Ascending aorta (tissue), 2 donors: Measurements from ENCODE around the gene PTK6. TPM values are rescaled to one million over a fixed set of nuclear protein-coding genes. Genes with fewer than 3 reads are reported as not detected.

Experiments
- DNase-seq, 2 donors: peaks; one replicate each; pipeline ENCODE4 v3.0.0-alpha.2; 2019; ENCODE audit warnings: low spot score in 2 of 2
- H3K27ac ChIP-seq, 2 donors: fragments of 200-600 bp; sonication (generic); one replicate each; pipeline ENCODE4 v1.5.1; 2016 to 2017; ENCODE audit warnings: mild to moderate bottlenecking in 1 of 2
- H3K27me3 ChIP-seq: fragments of 200-600 bp; sonication (generic); one replicate; pipeline ENCODE4 v1.5.1; 2017
- H3K36me3 ChIP-seq, 2 donors: fragments of 200-600 bp; sonication (generic); one replicate each; pipeline ENCODE4 v1.5.1; 2016
- H3K4me1 ChIP-seq, 2 donors: fragments of 200-600 bp; sonication (generic); one replicate each; pipeline ENCODE4 v1.5.1; 2016 to 2017; ENCODE audit warnings: mild to moderate bottlenecking in 1 of 2
- H3K4me3 ChIP-seq, 2 donors: fragments of 200-600 bp; sonication (generic); one replicate each; pipeline ENCODE4 v1.5.1; 2016 to 2017; ENCODE audit warnings: mild to moderate bottlenecking in 1 of 2
- H3K9me3 ChIP-seq, 2 donors: fragments of 200-600 bp; sonication (generic); one replicate each; pipeline ENCODE4 v1.5.1; 2016
- intact Hi-C: fragments of 100-400 bp; cut with DNase I; formaldehyde crosslinking; loops from one replicate; pipeline ENCODE4 v1.15.1; 2023
- total RNA-seq: library from RNA; depleted of rRNA; stranded (reverse); fragments of >200 nt; gene quantifications from one replicate; pipeline ENCODE4 v1.1.0, GENCODE V29; 2016
- TF ChIP-seq, protein P1 (sequence below), 3 experiments: fragments of 200-600 bp in 2 of 3; fragments of 450-650 bp in 1 of 3; sonication (generic) in 2 of 3; IDR thresholded peaks; one replicate each; pipeline ENCODE4 v1.5.1; 2016 to 2019; ENCODE audit warnings: antibody characterized with exemption in 3 of 3, mild to moderate bottlenecking in 1 of 3, moderate library complexity in 1 of 3

PTK6 gene
- total RNA-seq, 1 donor from 2014 or later: not detected

- intact Hi-C loops: loop anchor here (1.0 kb wide), 1 partner anchor 24 kb away; the partner anchor contains the start of gene PPDPF
- H3K27me3 ChIP-seq: peaks cover 9% of the 10 kb centered on the region
- TF ChIP-seq, protein P1, sequence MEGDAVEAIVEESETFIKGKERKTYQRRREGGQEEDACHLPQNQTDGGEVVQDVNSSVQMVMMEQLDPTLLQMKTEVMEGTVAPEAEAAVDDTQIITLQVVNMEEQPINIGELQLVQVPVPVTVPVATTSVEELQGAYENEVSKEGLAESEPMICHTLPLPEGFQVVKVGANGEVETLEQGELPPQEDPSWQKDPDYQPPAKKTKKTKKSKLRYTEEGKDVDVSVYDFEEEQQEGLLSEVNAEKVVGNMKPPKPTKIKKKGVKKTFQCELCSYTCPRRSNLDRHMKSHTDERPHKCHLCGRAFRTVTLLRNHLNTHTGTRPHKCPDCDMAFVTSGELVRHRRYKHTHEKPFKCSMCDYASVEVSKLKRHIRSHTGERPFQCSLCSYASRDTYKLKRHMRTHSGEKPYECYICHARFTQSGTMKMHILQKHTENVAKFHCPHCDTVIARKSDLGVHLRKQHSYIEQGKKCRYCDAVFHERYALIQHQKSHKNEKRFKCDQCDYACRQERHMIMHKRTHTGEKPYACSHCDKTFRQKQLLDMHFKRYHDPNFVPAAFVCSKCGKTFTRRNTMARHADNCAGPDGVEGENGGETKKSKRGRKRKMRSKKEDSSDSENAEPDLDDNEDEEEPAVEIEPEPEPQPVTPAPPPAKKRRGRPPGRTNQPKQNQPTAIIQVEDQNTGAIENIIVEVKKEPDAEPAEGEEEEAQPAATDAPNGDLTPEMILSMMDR (IDR thresholded peaks at IDR 0.05): peak; percentile 74 to 96 (median 92)
- no peaks in the 10 kb centered on the region for H3K9me3 ChIP-seq
- DNase-seq: peak in 1 of 2 donors; percentile 78
- H3K4me3 ChIP-seq: peak overlapping the region; percentile 35 to 47
- H3K27ac ChIP-seq: no peak overlapping the region
- peaks cover 0 to 7% of the 10 kb centered on the region in 2 donors for H3K4me1 ChIP-seq
- no peaks in the 10 kb centered on the region for H3K36me3 ChIP-seq
Measured at GRCh38 chr20:63495741-63496595, 41.2 kb downstream of the PTK6 start.

DNA sequence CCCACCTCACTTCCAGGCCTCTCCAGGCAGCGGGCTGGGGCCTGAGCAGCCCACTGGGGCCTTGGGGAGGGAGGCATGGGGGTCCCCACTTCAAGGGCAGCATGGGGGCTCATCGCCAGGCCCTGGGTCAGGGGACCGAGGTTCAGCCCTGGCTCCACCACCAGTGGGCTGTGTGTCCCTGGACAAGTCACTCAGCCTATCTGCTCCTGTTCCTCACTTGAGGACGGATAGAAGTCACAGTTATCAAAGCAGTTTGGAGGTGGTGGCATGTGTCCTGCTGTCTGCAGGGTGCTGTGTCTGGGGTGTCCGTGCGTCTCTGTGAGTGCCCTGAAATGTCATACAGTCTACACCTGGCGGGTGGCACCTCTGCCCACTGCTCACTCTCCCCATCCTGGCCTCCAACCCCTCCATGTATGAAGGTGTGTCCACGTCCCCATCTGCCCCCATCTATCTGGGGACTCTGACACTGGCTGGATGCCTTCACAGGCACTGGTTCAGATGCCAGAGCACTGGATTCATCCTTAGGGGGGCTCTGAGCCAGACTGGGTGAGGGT is 41.9 kb downstream of the PTK6 start:
- peaks cover 0 to 7% of the 10 kb centered on the region in 2 donors for H3K4me1 ChIP-seq
- H3K27ac ChIP-seq: no peak overlapping the region
- intact Hi-C loops: no loop called here
- peaks cover 8% of the 10 kb centered on the region for H3K27me3 ChIP-seq
- no peaks in the 10 kb centered on the region for H3K36me3 ChIP-seq
- TF ChIP-seq, protein P1 (IDR thresholded peaks at IDR 0.05): no peak
- DNase-seq: no peak
- no peak overlapping the region for H3K4me3 ChIP-seq
- no peaks in the 10 kb centered on the region for H3K9me3 ChIP-seq

GRCh38 chr20:63494420-63495166 is 42.6 kb downstream of the PTK6 start:
- no peak overlapping the region for H3K27ac ChIP-seq
- TF ChIP-seq, protein P1 (IDR thresholded peaks at IDR 0.05): no peak
- no peaks in the 10 kb centered on the region for H3K9me3 ChIP-seq
- intact Hi-C loops: no loop called here
- DNase-seq: no peak
- peaks cover 0 to 7% of the 10 kb centered on the region in 2 donors for H3K4me1 ChIP-seq
- H3K36me3 ChIP-seq: no peaks in the 10 kb centered on the region
- peaks cover 5% of the 10 kb centered on the region for H3K27me3 ChIP-seq
- H3K4me3 ChIP-seq: no peak overlapping the region

DNA sequence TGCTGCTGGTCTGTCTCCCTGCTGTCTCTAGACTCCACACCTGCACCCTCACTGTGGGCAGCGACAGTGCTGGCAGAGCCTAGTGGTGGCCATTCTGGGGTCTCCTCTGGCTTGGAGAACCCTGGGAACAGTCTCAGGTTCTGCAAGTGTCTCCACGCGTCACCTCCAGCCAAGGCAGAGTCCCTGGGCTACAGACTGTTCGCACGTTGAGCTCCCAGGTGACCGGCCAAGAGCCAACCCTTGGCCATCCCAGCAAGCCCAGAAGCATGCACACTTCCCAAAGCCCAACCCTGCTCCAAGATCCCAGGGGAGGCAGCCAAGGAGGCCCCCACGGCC is 43.1 kb downstream of the PTK6 start:
- TF ChIP-seq, protein P1 (IDR thresholded peaks at IDR 0.05): no peak

GRCh38 chr20:63493563-63494020 is 43.6 kb downstream of the PTK6 start:
- peaks cover 5% of the 10 kb centered on the region for H3K27me3 ChIP-seq
- H3K27ac ChIP-seq: no peak overlapping the region
- H3K36me3 ChIP-seq: no peaks in the 10 kb centered on the region
- TF ChIP-seq, protein P1 (IDR thresholded peaks at IDR 0.05): no peak
- intact Hi-C loops: no loop called here
- no peaks in the 10 kb centered on the region for H3K9me3 ChIP-seq
- DNase-seq: no peak
- peaks cover 0 to 5% of the 10 kb centered on the region in 2 donors for H3K4me1 ChIP-seq
- no peak overlapping the region for H3K4me3 ChIP-seq

More for the DNA sequence above, 43.1 kb downstream of the PTK6 start:
- DNase-seq: no peak
- H3K4me3 ChIP-seq: no peak overlapping the region
- H3K27me3 ChIP-seq: peaks cover 5% of the 10 kb centered on the region
- intact Hi-C loops: no loop called here
- no peaks in the 10 kb centered on the region for H3K36me3 ChIP-seq
- H3K27ac ChIP-seq: no peak overlapping the region
- peaks cover 0 to 5% of the 10 kb centered on the region in 2 donors for H3K4me1 ChIP-seq
- no peaks in the 10 kb centered on the region for H3K9me3 ChIP-seq
